Lower leg skin (tissue), 4 donors: Measurements from ENCODE around the gene P2RX6. TPM values are rescaled to one million over a fixed set of nuclear protein-coding genes. Genes with fewer than 3 reads are reported as not detected.

Source experiments
- DNase-seq, 2 donors: peaks; one replicate each; pipeline ENCODE4 v3.0.0-alpha.2; 2019; ENCODE audit warnings: low spot score in 2 of 2
- H3K4me3 ChIP-seq: fragments of 200-600 bp; sonication (generic); 2 replicates; pipeline ENCODE4 v1.5.1; 2017; ENCODE audit warnings: mild to moderate bottlenecking, low read depth; ENCODE audit not compliant: poor library complexity, severe bottlenecking
- POLR2A ChIP-seq, 2 donors: fragments of 450-650 bp; IDR thresholded peaks; one replicate each; pipeline ENCODE4 v1.6.1; 2016 to 2017; ENCODE audit warnings: antibody characterized with exemption in 2 of 2, mild to moderate bottlenecking in 1 of 2, moderate library complexity in 1 of 2
- WGBS, 2 donors: methylation state at CpG; one replicate each; pipeline ENCODE4 v1.1.5; 2018; 5-methylcytosine and 5-hydroxymethylcytosine counted together
- intact Hi-C: fragments of 100-400 bp; cut with DNase I; formaldehyde crosslinking; loops from one replicate; pipeline ENCODE4 v1.15.0; 2023; ENCODE audit warnings: low total_unique reads
- total RNA-seq, 4 donors: library from RNA; depleted of rRNA; stranded (reverse); fragments of >200 nt; gene quantifications; one replicate each; pipeline ENCODE4 v1.1.0, GENCODE V29; 2016
- TF ChIP-seq, protein P1 (sequence below), 3 donors: fragments of 450-650 bp; IDR thresholded peaks; one replicate each; pipeline ENCODE4 v1.5.1; 2016; ENCODE audit warnings: antibody characterized with exemption in 3 of 3, mild to moderate bottlenecking in 3 of 3, moderate library complexity in 2 of 3

The P2RX6 gene
- total RNA-seq, 4 donors from 2014 or later, result 0.12 to 2.6 (median 0.87) TPM

DNA sequence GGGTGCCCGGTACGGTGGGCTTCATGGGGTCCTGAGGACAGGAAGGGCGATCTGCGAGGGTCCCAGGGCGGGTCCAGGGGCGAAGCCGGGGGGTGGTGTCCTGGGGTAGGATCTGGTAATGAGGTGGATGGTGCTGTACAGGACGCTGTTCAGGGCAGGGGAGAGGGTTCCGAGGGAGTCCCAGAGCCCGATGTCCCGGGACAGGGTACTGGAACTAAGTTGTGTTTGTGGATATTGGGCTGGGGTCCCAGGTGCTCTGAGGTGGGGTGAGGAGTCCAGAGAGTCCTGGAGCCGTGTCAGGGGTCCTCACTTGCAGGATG is 32.4 kb upstream of the P2RX6 start:
- H3K4me3 ChIP-seq, result peak overlapping the region; percentile 68
- intact Hi-C loops, result no loop called here
- DNase-seq, result no peak
- TF ChIP-seq, protein P1, sequence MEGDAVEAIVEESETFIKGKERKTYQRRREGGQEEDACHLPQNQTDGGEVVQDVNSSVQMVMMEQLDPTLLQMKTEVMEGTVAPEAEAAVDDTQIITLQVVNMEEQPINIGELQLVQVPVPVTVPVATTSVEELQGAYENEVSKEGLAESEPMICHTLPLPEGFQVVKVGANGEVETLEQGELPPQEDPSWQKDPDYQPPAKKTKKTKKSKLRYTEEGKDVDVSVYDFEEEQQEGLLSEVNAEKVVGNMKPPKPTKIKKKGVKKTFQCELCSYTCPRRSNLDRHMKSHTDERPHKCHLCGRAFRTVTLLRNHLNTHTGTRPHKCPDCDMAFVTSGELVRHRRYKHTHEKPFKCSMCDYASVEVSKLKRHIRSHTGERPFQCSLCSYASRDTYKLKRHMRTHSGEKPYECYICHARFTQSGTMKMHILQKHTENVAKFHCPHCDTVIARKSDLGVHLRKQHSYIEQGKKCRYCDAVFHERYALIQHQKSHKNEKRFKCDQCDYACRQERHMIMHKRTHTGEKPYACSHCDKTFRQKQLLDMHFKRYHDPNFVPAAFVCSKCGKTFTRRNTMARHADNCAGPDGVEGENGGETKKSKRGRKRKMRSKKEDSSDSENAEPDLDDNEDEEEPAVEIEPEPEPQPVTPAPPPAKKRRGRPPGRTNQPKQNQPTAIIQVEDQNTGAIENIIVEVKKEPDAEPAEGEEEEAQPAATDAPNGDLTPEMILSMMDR (IDR thresholded peaks at IDR 0.05), result no peak
- TF ChIP-seq POLR2A (IDR thresholded peaks at IDR 0.05), result no peak
- 1% methylated on average over 12 of the region's 12 CpGs for WGBS, 2 donors

DNA sequence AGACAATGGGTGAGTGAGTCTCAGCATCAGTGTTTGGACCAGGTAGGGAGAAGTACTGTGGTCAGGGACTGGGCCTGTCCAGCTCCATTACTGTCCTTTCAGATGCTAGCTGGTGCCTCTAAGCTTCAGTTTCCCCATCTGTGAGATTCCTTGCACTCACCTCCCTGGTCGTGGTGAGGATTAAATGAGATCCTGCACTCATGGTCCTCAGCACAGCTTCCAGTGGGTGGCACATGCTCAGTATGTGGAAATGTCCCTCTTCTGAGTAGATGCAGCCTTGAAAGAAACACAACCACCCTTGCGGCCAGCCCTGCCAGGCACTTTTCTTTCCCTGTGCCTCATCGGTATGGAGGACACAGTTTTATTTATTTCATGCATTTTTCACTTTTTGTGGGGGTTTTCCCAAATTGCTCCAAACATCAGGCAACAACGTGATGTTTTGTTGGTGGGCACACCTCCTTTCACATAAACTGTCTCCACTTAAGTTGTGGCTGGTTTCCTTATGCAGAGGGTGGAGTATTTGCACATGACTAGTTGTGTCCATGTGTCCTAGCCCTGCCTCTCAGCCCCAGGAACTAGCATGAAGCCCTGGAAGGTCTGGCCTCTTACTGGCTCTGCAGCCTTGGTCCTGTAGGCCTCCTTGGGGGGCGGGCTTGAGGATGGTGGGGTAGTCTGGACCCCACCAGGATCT is 31.7 kb upstream of the P2RX6 start:
- TF ChIP-seq POLR2A (IDR thresholded peaks at IDR 0.05), result no peak
- TF ChIP-seq, protein P1 (IDR thresholded peaks at IDR 0.05), result no peak
- intact Hi-C loops, result no loop called here
- H3K4me3 ChIP-seq, result no peak overlapping the region
- WGBS, 2 donors, result 60 to 73% methylated on average over 5 of the region's 5 CpGs
- DNase-seq, result no peak

DNA sequence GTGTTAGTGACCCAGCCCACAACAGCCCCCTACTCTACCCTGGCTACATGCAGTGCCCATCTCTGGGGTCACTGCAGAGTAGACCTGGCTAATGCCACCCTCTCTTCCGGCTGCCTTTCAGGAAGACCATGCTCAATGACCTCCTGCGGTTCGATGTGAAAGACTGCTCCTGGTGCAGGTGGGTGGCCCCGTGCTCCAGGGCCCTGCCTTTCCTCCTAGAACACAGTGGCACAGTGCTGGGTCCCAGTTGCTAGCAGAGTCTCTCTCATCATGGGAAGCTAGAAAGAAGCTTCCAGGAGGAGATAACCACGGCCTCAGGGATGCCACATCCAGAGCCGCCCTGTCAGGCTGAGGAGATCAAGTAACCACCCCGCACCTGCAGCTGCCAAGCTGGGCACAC is 29.2 kb upstream of the P2RX6 start:
- intact Hi-C loops, result no loop called here
- DNase-seq, result no peak
- H3K4me3 ChIP-seq, result no peak overlapping the region
- WGBS, 2 donors, result 94 to 95% methylated on average over 7 of the region's 7 CpGs
- TF ChIP-seq, protein P1 (IDR thresholded peaks at IDR 0.05), result no peak
- no peak for TF ChIP-seq POLR2A (IDR thresholded peaks at IDR 0.05)

DNA sequence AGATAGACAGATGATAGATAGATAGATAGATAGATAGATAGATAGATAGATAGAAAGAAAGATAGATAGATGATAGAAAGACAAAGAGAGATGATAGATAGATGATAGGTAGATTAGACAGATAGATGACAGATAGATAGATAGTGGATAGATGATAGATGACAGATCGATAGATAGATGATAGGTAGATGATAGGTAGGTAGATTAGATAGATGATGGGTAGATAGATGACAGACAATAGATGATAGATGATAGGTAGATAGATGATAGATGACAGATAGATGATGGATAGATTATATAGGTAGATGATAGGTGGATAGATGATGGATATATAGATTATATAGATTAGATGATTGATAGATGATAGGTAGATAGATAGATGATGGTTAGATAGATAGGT is 28.6 kb upstream of the P2RX6 start:
- intact Hi-C loops, result no loop called here
- WGBS, 2 donors, result 91 to 95% methylated on average over 1 of the region's 1 CpG
- TF ChIP-seq, protein P1 (IDR thresholded peaks at IDR 0.05), result no peak
- no peak for TF ChIP-seq POLR2A (IDR thresholded peaks at IDR 0.05)
- no peak for DNase-seq
- no peak overlapping the region for H3K4me3 ChIP-seq

DNA sequence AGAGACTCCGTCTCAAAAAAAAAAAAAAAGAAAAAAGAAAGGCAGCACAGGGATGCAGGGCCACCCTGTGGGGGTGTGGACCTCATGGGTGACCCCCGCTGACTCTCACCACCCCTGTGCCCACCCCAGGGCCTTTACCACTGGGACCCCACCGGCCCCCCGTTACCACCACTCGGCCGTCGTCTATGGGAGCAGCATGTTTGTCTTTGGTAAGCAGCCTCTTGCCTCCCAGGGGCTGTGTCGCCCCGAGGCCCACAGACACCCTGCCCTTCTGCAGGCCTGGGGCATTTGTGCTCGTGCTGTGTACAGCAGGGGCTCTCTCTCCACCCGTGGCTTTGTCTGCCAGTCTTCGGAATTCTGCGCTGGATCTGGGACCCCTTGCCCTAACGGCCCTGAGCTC is 27.6 kb upstream of the P2RX6 start:
- H3K4me3 ChIP-seq, result no peak overlapping the region
- TF ChIP-seq, protein P1 (IDR thresholded peaks at IDR 0.05), result no peak
- intact Hi-C loops, result no loop called here
- no peak for DNase-seq
- WGBS, 2 donors, result 90 to 92% methylated on average over 12 to 14 of the region's 14 CpGs
